Measurements from ENCODE around the gene SMCO4.

The SMCO4 gene

GRCh38 chr11:93513772-93514171 lies 29.4 kb downstream of the SMCO4 start:
- Histone ChIP-seq H2AFZ (ENCODE audit: low read length) (no peak overlapping the region), H2AK5ac (ENCODE audit: low read depth, low read length) (no peak overlapping the region), H4K91ac (ENCODE audit: low read depth, low read length, poor library complexity) (no peak overlapping the region), H4K8ac (ENCODE audit: low read depth, low read length) (no peak overlapping the region), H3K27me3 (ENCODE audit: control insufficient read depth in 3 of 3, insufficient read depth in 3 of 3, low read depth in 1 of 3, low read length in 3 of 3) (no peaks in the 10 kb centered on the region), H2BK5ac (ENCODE audit: low read length) (no peak overlapping the region), H2BK120ac (ENCODE audit: low read depth, low read length) (no peak overlapping the region), H3K4me1 (ENCODE audit: control insufficient read depth in 2 of 2, insufficient read depth in 1 of 2, low read depth in 1 of 2, low read length in 2 of 2) (peaks cover 7 to 9% of the 10 kb centered on the region in 2 donors), H3K23ac (ENCODE audit: low read depth, low read length, poor library complexity) (no peak overlapping the region), H3K4me3 (ENCODE audit: low read length in 2 of 2) (no peak overlapping the region), H3K4me2 (ENCODE audit: insufficient read depth, low read length, poor library complexity, severe bottlenecking) (no peak overlapping the region), H3K36me3 (replicated peaks in 1 of 2; ENCODE audit: control insufficient read depth in 2 of 2, insufficient read depth in 2 of 2, low read length in 2 of 2) (no peaks in the 10 kb centered on the region), H2BK15ac (ENCODE audit: low read length) (no peak overlapping the region), H3K4ac (ENCODE audit: low read length) (no peak overlapping the region), H3K18ac (ENCODE audit: low read length) (no peak overlapping the region), H3K9me3 (replicated peaks in 1 of 2; ENCODE audit: control insufficient read depth in 2 of 2, insufficient read depth in 1 of 2, low read depth in 1 of 2, low read length in 2 of 2) (peaks cover 0 to 3% of the 10 kb centered on the region in 2 donors), H2BK12ac (ENCODE audit: low read length) (no peak overlapping the region), H3K79me1 (ENCODE audit: low read depth, low read length) (peaks cover 2% of the 10 kb centered on the region), H3K9ac (ENCODE audit: low read depth, low read length, poor library complexity) (no peak overlapping the region), H3K14ac (ENCODE audit: low read length) (no peak overlapping the region), H3K27ac (replicated peaks; ENCODE audit: low read length) (no peak overlapping the region)
- DNase-seq (ENCODE audit: low spot score) = no peak
- WGBS, 2 donors (ENCODE audit: extremely low coverage in 2 of 2, insufficient read length in 2 of 2, insufficient replicate concordance in 1 of 2) = no CpG with 5 or more reads among the region's 4 CpGs

DNA sequence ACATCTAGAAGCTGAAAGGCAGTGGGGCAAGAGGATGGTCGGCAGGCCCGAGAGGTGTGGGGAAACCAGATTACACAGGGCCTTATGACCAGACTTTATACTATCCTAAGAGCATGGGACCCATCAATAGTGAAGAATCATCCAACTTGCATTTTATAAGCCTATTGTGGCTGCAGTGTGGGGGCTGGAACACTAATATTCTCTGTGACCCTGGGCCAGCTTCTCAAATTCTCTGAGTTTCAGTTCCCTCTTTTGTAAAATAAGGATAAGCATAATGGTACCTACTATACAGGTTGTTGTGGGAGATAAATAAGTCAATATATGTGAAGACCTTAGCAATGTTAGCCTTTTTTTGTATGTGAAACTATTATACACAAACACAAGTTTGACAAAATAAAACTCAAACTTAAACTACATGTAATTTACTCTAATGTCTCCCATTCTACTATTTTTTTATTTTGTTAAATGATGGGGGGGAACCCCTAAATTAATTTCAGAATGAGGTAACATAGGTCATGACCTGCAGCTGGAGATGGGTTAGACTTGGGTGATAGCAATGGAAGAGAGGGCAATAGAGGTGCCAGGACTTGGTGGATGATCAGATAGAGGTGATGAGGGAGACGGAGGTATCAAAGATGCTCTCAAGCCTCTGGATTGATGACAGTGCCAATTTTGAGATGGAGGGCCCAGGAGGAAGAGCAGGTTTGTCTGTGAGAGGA lies 30.1 kb downstream of the SMCO4 start:
- H4K91ac ChIP-seq (ENCODE audit: low read depth, low read length, poor library complexity) = no peak overlapping the region
- H3K79me1 ChIP-seq (ENCODE audit: low read depth, low read length) = peaks cover 2% of the 10 kb centered on the region
- H3K9me3 ChIP-seq (replicated peaks in 1 of 2; ENCODE audit: control insufficient read depth in 2 of 2, insufficient read depth in 1 of 2, low read depth in 1 of 2, low read length in 2 of 2) = peaks cover 0 to 3% of the 10 kb centered on the region in 2 donors
- no peak overlapping the region for H3K4ac ChIP-seq (ENCODE audit: low read length)
- no peak overlapping the region for H4K8ac ChIP-seq (ENCODE audit: low read depth, low read length)
- H3K14ac ChIP-seq (ENCODE audit: low read length) = no peak overlapping the region
- no peak overlapping the region for H3K9ac ChIP-seq (ENCODE audit: low read depth, low read length, poor library complexity)
- no peak overlapping the region for H3K23ac ChIP-seq (ENCODE audit: low read depth, low read length, poor library complexity)
- no peak overlapping the region for H2BK15ac ChIP-seq (ENCODE audit: low read length)
- H3K18ac ChIP-seq (ENCODE audit: low read length) = no peak overlapping the region
- H3K4me2 ChIP-seq (ENCODE audit: insufficient read depth, low read length, poor library complexity, severe bottlenecking) = no peak overlapping the region
- no peak overlapping the region for H2BK5ac ChIP-seq (ENCODE audit: low read length)
- H2AFZ ChIP-seq (ENCODE audit: low read length) = no peak overlapping the region
- no peak overlapping the region for H2BK120ac ChIP-seq (ENCODE audit: low read depth, low read length)
- DNase-seq (ENCODE audit: low spot score) = no peak
- no peak overlapping the region for H2AK5ac ChIP-seq (ENCODE audit: low read depth, low read length)
- H3K4me3 ChIP-seq (ENCODE audit: low read length in 2 of 2) = no peak overlapping the region
- H3K27me3 ChIP-seq (ENCODE audit: control insufficient read depth in 3 of 3, insufficient read depth in 3 of 3, low read depth in 1 of 3, low read length in 3 of 3) = no peaks in the 10 kb centered on the region
- peaks cover 7 to 9% of the 10 kb centered on the region in 2 donors for H3K4me1 ChIP-seq (ENCODE audit: control insufficient read depth in 2 of 2, insufficient read depth in 1 of 2, low read depth in 1 of 2, low read length in 2 of 2)
- no peak overlapping the region for H3K27ac ChIP-seq (replicated peaks; ENCODE audit: low read length)
- whole genome bisulfite sequencing, 2 donors (ENCODE audit: extremely low coverage in 2 of 2, insufficient read length in 2 of 2, insufficient replicate concordance in 1 of 2) = no CpG with 5 or more reads among the region's 3 CpGs
- no peaks in the 10 kb centered on the region for H3K36me3 ChIP-seq (replicated peaks in 1 of 2; ENCODE audit: control insufficient read depth in 2 of 2, insufficient read depth in 2 of 2, low read length in 2 of 2)
- no peak overlapping the region for H2BK12ac ChIP-seq (ENCODE audit: low read length)

GRCh38 chr11:93512073-93512475 lies 31.1 kb downstream of the SMCO4 start:
- Histone ChIP-seq H3K18ac (ENCODE audit: low read length) (no peak overlapping the region), H3K27me3 (ENCODE audit: control insufficient read depth in 3 of 3, insufficient read depth in 3 of 3, low read depth in 1 of 3, low read length in 3 of 3) (no peaks in the 10 kb centered on the region), H2BK15ac (ENCODE audit: low read length) (no peak overlapping the region), H3K4ac (ENCODE audit: low read length) (no peak overlapping the region), H3K27ac (replicated peaks; ENCODE audit: low read length) (no peak overlapping the region), H3K36me3 (replicated peaks in 1 of 2; ENCODE audit: control insufficient read depth in 2 of 2, insufficient read depth in 2 of 2, low read length in 2 of 2) (no peaks in the 10 kb centered on the region), H3K4me1 (ENCODE audit: control insufficient read depth in 2 of 2, insufficient read depth in 1 of 2, low read depth in 1 of 2, low read length in 2 of 2) (peaks cover 4% of the 10 kb centered on the region in 2 donors), H2BK5ac (ENCODE audit: low read length) (no peak overlapping the region), H3K23ac (ENCODE audit: low read depth, low read length, poor library complexity) (no peak overlapping the region), H2AFZ (ENCODE audit: low read length) (no peak overlapping the region), H3K79me1 (ENCODE audit: low read depth, low read length) (no peaks in the 10 kb centered on the region), H3K4me3 (ENCODE audit: low read length in 2 of 2) (no peak overlapping the region), H3K9me3 (replicated peaks in 1 of 2; ENCODE audit: control insufficient read depth in 2 of 2, insufficient read depth in 1 of 2, low read depth in 1 of 2, low read length in 2 of 2) (peaks cover 0 to 3% of the 10 kb centered on the region in 2 donors), H2AK5ac (ENCODE audit: low read depth, low read length) (no peak overlapping the region), H3K9ac (ENCODE audit: low read depth, low read length, poor library complexity) (no peak overlapping the region), H3K14ac (ENCODE audit: low read length) (no peak overlapping the region), H4K8ac (ENCODE audit: low read depth, low read length) (no peak overlapping the region), H2BK120ac (ENCODE audit: low read depth, low read length) (no peak overlapping the region), H4K91ac (ENCODE audit: low read depth, low read length, poor library complexity) (no peak overlapping the region), H2BK12ac (ENCODE audit: low read length) (no peak overlapping the region), H3K4me2 (ENCODE audit: insufficient read depth, low read length, poor library complexity, severe bottlenecking) (no peak overlapping the region)
- DNase-seq (ENCODE audit: low spot score) = no peak
- no CpG with 5 or more reads among the region's 4 CpGs for WGBS, 2 donors (ENCODE audit: extremely low coverage in 2 of 2, insufficient read length in 2 of 2, insufficient replicate concordance in 1 of 2)

DNA sequence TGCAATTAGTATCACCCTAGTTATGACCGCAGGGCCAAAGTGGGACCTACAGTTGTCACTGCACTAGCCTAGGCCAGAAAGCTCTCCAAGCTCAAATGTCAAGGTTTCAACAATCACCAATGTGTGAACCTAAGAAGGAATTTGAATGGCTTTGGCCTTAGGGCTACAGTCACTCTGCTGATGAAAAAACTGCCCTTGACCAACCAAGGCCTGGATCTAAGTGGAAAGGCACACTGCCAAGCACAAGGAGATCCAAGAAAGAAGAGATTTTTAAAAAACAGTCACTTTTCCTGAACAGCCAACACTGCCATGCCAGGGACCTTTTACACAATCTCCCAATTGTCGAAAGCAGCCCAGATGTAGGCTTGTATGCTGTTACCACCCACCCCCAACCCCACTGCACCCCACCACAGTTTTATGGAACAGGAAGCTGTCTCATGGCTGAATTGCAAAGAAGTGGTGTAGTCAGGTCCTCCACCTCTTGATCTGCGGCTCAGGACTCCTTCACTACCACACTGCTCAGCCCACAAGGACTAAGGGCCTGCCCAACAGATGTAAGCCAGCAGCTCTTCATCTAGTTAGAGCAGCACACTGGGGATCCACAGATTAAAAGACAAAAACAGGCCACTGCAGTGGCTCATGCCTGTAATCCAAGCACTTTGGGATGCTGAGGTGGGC lies 32.9 kb downstream of the SMCO4 start:
- Histone ChIP-seq H2BK5ac (ENCODE audit: low read length) (no peak overlapping the region), H3K4me1 (ENCODE audit: control insufficient read depth in 2 of 2, insufficient read depth in 1 of 2, low read depth in 1 of 2, low read length in 2 of 2) (no peaks in the 10 kb centered on the region), H2BK12ac (ENCODE audit: low read length) (no peak overlapping the region), H3K4me2 (ENCODE audit: insufficient read depth, low read length, poor library complexity, severe bottlenecking) (no peak overlapping the region), H3K9ac (ENCODE audit: low read depth, low read length, poor library complexity) (no peak overlapping the region), H3K23ac (ENCODE audit: low read depth, low read length, poor library complexity) (no peak overlapping the region), H2BK15ac (ENCODE audit: low read length) (no peak overlapping the region), H3K4ac (ENCODE audit: low read length) (no peak overlapping the region), H3K79me1 (ENCODE audit: low read depth, low read length) (no peaks in the 10 kb centered on the region), H3K18ac (ENCODE audit: low read length) (no peak overlapping the region), H3K9me3 (replicated peaks in 1 of 2; ENCODE audit: control insufficient read depth in 2 of 2, insufficient read depth in 1 of 2, low read depth in 1 of 2, low read length in 2 of 2) (peaks cover 0 to 3% of the 10 kb centered on the region in 2 donors), H3K27ac (replicated peaks; ENCODE audit: low read length) (no peak overlapping the region), H3K27me3 (ENCODE audit: control insufficient read depth in 3 of 3, insufficient read depth in 3 of 3, low read depth in 1 of 3, low read length in 3 of 3) (no peaks in the 10 kb centered on the region), H2BK120ac (ENCODE audit: low read depth, low read length) (no peak overlapping the region), H4K8ac (ENCODE audit: low read depth, low read length) (no peak overlapping the region), H3K4me3 (ENCODE audit: low read length in 2 of 2) (no peak overlapping the region), H3K36me3 (replicated peaks in 1 of 2; ENCODE audit: control insufficient read depth in 2 of 2, insufficient read depth in 2 of 2, low read length in 2 of 2) (no peaks in the 10 kb centered on the region), H3K14ac (ENCODE audit: low read length) (no peak overlapping the region), H2AFZ (ENCODE audit: low read length) (no peak overlapping the region), H4K91ac (ENCODE audit: low read depth, low read length, poor library complexity) (no peak overlapping the region), H2AK5ac (ENCODE audit: low read depth, low read length) (no peak overlapping the region)
- no peak for DNase-seq (ENCODE audit: low spot score)
- WGBS, 2 donors (ENCODE audit: extremely low coverage in 2 of 2, insufficient read length in 2 of 2, insufficient replicate concordance in 1 of 2) = no CpG with 5 or more reads among the region's 3 CpGs
